ENCODE results near the gene GSTM4.
"Not testable (repeated sequence)": the region's sequence is repeated elsewhere in the genome, so short reads cannot be mapped to it uniquely, and the experiment has no call there.

Gene GSTM4

GRCh38 chr1:109685399-109685798 is 29.5 kb downstream of the GSTM4 start:
- intact Hi-C loops (cut with DNase I); DNase-seq: not testable (repeated sequence)

GRCh38 chr1:109685890-109686289 is 30.0 kb downstream of the GSTM4 start:
- intact Hi-C loops (cut with DNase I); DNase-seq: not testable (repeated sequence)

- DNase-seq; intact Hi-C loops (cut with DNase I): not testable (repeated sequence)
These were observed 31.2 kb downstream of the GSTM4 start for GRCh38 chr1:109687109-109687508.

- peak in 20 of 42 donors; percentile 63 to 95 (median 84) for DNase-seq
- intact Hi-C loops (cut with DNase I): no loop called here
These were observed 32.0 kb downstream of the GSTM4 start, which contains the start of gene GSTM1 for GRCh38 chr1:109687641-109688499. GSTM1 (plus strand) TSS chr1:109687817; CDS start chr1:109687874, 57 bp downstream.

GRCh38 chr1:109689844-109690405 is 34.0 kb downstream of the GSTM4 start:
- peak in 12 of 42 donors; percentile 19 to 67 (median 46) for DNase-seq
- intact Hi-C loops (cut with DNase I): no loop called here

- intact Hi-C loops (cut with DNase I): no loop called here
- DNase-seq: peak in 1 of 42 donors; percentile 42
These were observed 35.9 kb downstream of the GSTM4 start for GRCh38 chr1:109691759-109692158.

- intact Hi-C loops (cut with DNase I): not testable (repeated sequence)
These were observed 38.5 kb downstream of the GSTM4 start for GRCh38 chr1:109694400-109694799.

GRCh38 chr1:109695138-109695537 is 39.2 kb downstream of the GSTM4 start:
- DNase-seq; intact Hi-C loops (cut with DNase I): not testable (repeated sequence)

More at GRCh38 chr1:109694400-109694799, 38.5 kb downstream of the GSTM4 start:
- DNase-seq: peak in 15 of 42 donors; percentile 10 to 79 (median 54)

- DNase-seq: no peak
- intact Hi-C loops (cut with DNase I): no loop called here
These were observed 41.2 kb downstream of the GSTM4 start for GRCh38 chr1:109697066-109697465.

- DNase-seq; intact Hi-C loops (cut with DNase I): not testable (repeated sequence)
These were observed 42.0 kb downstream of the GSTM4 start for GRCh38 chr1:109697861-109698260.

- intact Hi-C loops (cut with DNase I); DNase-seq: not testable (repeated sequence)
These were observed 47.0 kb downstream of the GSTM4 start for GRCh38 chr1:109702940-109703339.

GRCh38 chr1:109704173-109704572 is 48.3 kb downstream of the GSTM4 start:
- peak in 9 of 42 donors; percentile 7 to 51 (median 29) for DNase-seq
- intact Hi-C loops (cut with DNase I): no loop called here

GRCh38 chr1:109705411-109705810 is 49.5 kb downstream of the GSTM4 start:
- intact Hi-C loops (cut with DNase I): no loop called here
- no peak for DNase-seq

- DNase-seq; intact Hi-C loops (cut with DNase I): not testable (repeated sequence)
These were observed 53.0 kb downstream of the GSTM4 start for GRCh38 chr1:109708949-109709348.

GRCh38 chr1:109709822-109710221 is 53.9 kb downstream of the GSTM4 start:
- DNase-seq; intact Hi-C loops (cut with DNase I): not testable (repeated sequence)
